Progenitor cell of endocrine pancreas (in vitro differentiated cells): ENCODE data around the gene NT5DC1. TPM values are rescaled to one million over a fixed set of nuclear protein-coding genes. Genes with fewer than 3 reads are reported as not detected.

Source experiments
- DNase-seq: peaks from one replicate; pipeline ENCODE4 v3.0.0; 2021; ENCODE audit warnings: low spot score; ENCODE audit not compliant: unreplicated experiment
- H3K27ac Mint-ChIP-seq: 2 replicates; pipeline ENCODE4 v1.8.0; 2021; ENCODE audit warnings: mild to moderate bottlenecking, moderate library complexity, mixed read lengths
- H3K27me3 Mint-ChIP-seq: 2 replicates; pipeline ENCODE4 v1.8.0; 2021; ENCODE audit warnings: mixed read lengths
- H3K36me3 Mint-ChIP-seq: 2 replicates; pipeline ENCODE4 v1.8.0; 2022; ENCODE audit warnings: mixed read lengths; ENCODE audit not compliant: insufficient read depth
- H3K4me1 Mint-ChIP-seq: 2 replicates; pipeline ENCODE4 v1.8.0; 2021; ENCODE audit warnings: low read depth, mixed read lengths
- H3K4me3 Mint-ChIP-seq: 2 replicates; pipeline ENCODE4 v1.8.0; 2021; ENCODE audit warnings: low read depth, mild to moderate bottlenecking, moderate library complexity, mixed read lengths
- H3K9me3 Mint-ChIP-seq: 2 replicates; pipeline ENCODE4 v1.8.0; 2021; ENCODE audit warnings: low read depth, mixed read lengths
- CTCF ChIP-seq: fragments of 200-600 bp; sonication (generic); IDR thresholded peaks from one replicate; pipeline ENCODE4 v1.5.0; 2021; ENCODE audit warnings: antibody characterized with exemption, mild to moderate bottlenecking; ENCODE audit not compliant: unreplicated experiment
- total RNA-seq: library from RNA; stranded (reverse); gene quantifications from 2 replicates; pipeline ENCODE4 v1.2.1, GENCODE V29; 2021

NT5DC1 gene
- total RNA-seq, 1 donor from 2014 or later, result 54.9 TPM

GRCh38 chr6:116159782-116160524 is 59.3 kb downstream of the NT5DC1 start:
- H3K27ac Mint-ChIP-seq, result no peak overlapping the region
- peaks cover 32% of the 10 kb centered on the region for H3K9me3 Mint-ChIP-seq

GRCh38 chr6:116165596-116165995 is 64.9 kb downstream of the NT5DC1 start:
- H3K4me1 Mint-ChIP-seq, result no peaks in the 10 kb centered on the region
- peaks cover 42% of the 10 kb centered on the region for H3K36me3 Mint-ChIP-seq

More at GRCh38 chr6:116159782-116160524, 59.3 kb downstream of the NT5DC1 start:
- no peak for TF ChIP-seq CTCF
- Mint-ChIP-seq H3K36me3 (peaks cover 32% of the 10 kb centered on the region), H3K4me1 (peaks cover 5% of the 10 kb centered on the region), H3K4me3 (no peak overlapping the region), H3K27me3 (no peaks in the 10 kb centered on the region)
- DNase-seq, result no peak

GRCh38 chr6:116166369-116166768 is 65.7 kb downstream of the NT5DC1 start:
- DNase-seq, result no peak
- Mint-ChIP-seq H3K36me3 (peaks cover 42% of the 10 kb centered on the region), H3K4me1 (no peaks in the 10 kb centered on the region), H3K27me3 (no peaks in the 10 kb centered on the region), H3K27ac (no peak overlapping the region), H3K4me3 (no peak overlapping the region), H3K9me3 (peaks cover 38% of the 10 kb centered on the region)
- TF ChIP-seq CTCF, result no peak

More at GRCh38 chr6:116165596-116165995, 64.9 kb downstream of the NT5DC1 start:
- Mint-ChIP-seq H3K27me3 (no peaks in the 10 kb centered on the region), H3K4me3 (no peak overlapping the region), H3K9me3 (peaks cover 39% of the 10 kb centered on the region), H3K27ac (no peak overlapping the region)
- no peak for DNase-seq
- no peak for TF ChIP-seq CTCF

GRCh38 chr6:116168148-116168547 is 67.5 kb downstream of the NT5DC1 start:
- no peak for TF ChIP-seq CTCF
- no peaks in the 10 kb centered on the region for H3K4me1 Mint-ChIP-seq
- no peak overlapping the region for H3K4me3 Mint-ChIP-seq
- DNase-seq, result no peak
- H3K36me3 Mint-ChIP-seq, result peaks cover 31% of the 10 kb centered on the region
- H3K9me3 Mint-ChIP-seq, result peaks cover 28% of the 10 kb centered on the region
- H3K27me3 Mint-ChIP-seq, result no peaks in the 10 kb centered on the region
- H3K27ac Mint-ChIP-seq, result no peak overlapping the region

GRCh38 chr6:116169880-116170279 is 69.2 kb downstream of the NT5DC1 start:
- H3K27me3 Mint-ChIP-seq, result no peaks in the 10 kb centered on the region
- peaks cover 25% of the 10 kb centered on the region for H3K36me3 Mint-ChIP-seq
- no peak for DNase-seq
- no peak overlapping the region for H3K4me3 Mint-ChIP-seq
- no peaks in the 10 kb centered on the region for H3K4me1 Mint-ChIP-seq
- no peak for TF ChIP-seq CTCF
- peaks cover 17% of the 10 kb centered on the region for H3K9me3 Mint-ChIP-seq
- no peak overlapping the region for H3K27ac Mint-ChIP-seq
